Prostate gland (tissue), 2 donors: ENCODE measurements around the gene ETV5. TPM values are rescaled to one million over a fixed set of nuclear protein-coding genes. Genes with fewer than 3 reads are reported as not detected.
"Not testable (repeated sequence)": the region's sequence is repeated elsewhere in the genome, so short reads cannot be mapped to it uniquely, and the experiment has no call there.

ENCODE experiments used
- DNase-seq: peaks from one replicate; pipeline ENCODE4 v3.0.0-alpha.2; 2019; ENCODE audit warnings: low spot score
- H3K27ac ChIP-seq, 2 donors: fragments of 200-600 bp; sonication (generic); 2 replicates each; pipeline ENCODE4 v1.5.1; 2017 to 2019
- H3K27me3 ChIP-seq: fragments of 200-600 bp; sonication (generic); replicated peaks from 2 replicates; pipeline ENCODE4 v1.5.1; 2019; ENCODE audit not compliant: insufficient read depth
- H3K36me3 ChIP-seq, 2 donors: fragments of 200-600 bp; sonication (generic); 1 replicate in 1 of 2; 2 replicates in 1 of 2; pipeline versions ENCODE4 v1.5.1 to v1.8.1; 2017 to 2019
- H3K4me1 ChIP-seq: fragments of 200-600 bp; sonication (generic); replicated peaks from 2 replicates; pipeline ENCODE4 v1.5.1; 2019
- H3K4me3 ChIP-seq, 2 donors: fragments of 200-600 bp; sonication (generic); 2 replicates each; pipeline ENCODE4 v1.5.1; 2017 to 2019
- H3K9me3 ChIP-seq: fragments of 200-600 bp; sonication (generic); 2 replicates; pipeline ENCODE4 v1.5.1; 2017
- CTCF ChIP-seq, 4 experiments: fragments of 200-600 bp in 2 of 4; fragments of 450-650 bp in 2 of 4; sonication (generic) in 2 of 4; IDR thresholded peaks; 1 replicate in 3 of 4; 2 replicates in 1 of 4; pipeline ENCODE4 v1.5.1; 2016 to 2019; ENCODE audit warnings: antibody characterized with exemption in 4 of 4, mild to moderate bottlenecking in 2 of 4, moderate library complexity in 2 of 4
- POLR2A ChIP-seq: fragments of 450-650 bp; IDR thresholded peaks from one replicate; pipeline ENCODE4 v1.6.1; 2016; ENCODE audit warnings: antibody characterized with exemption, mild to moderate bottlenecking
- POLR2AphosphoS5 ChIP-seq: sonication (generic); formaldehyde crosslinking; IDR thresholded peaks from one replicate; pipeline ENCODE4 v1.6.1; 2017; ENCODE audit warnings: antibody characterized with exemption
- WGBS: methylation state at CpG from one replicate; pipeline ENCODE4 v1.1.5; 2018; 5-methylcytosine and 5-hydroxymethylcytosine counted together
- intact Hi-C: fragments of 100-400 bp; cut with DNase I; formaldehyde crosslinking; loops from one replicate; pipeline ENCODE4 v1.14.2; 2022
- total RNA-seq, 2 donors: library from RNA; depleted of rRNA; stranded (reverse); fragments of >200 nt; gene quantifications; one replicate each; pipeline ENCODE4 v1.1.0, GENCODE V29; 2016

The ETV5 gene
- total RNA-seq, 2 donors from 2014 or later: 16.5 to 17.6 TPM

- H3K9me3 ChIP-seq: no peaks in the 10 kb centered on the region
- H3K4me1 ChIP-seq: no peaks in the 10 kb centered on the region
- H3K4me3 ChIP-seq: no peak overlapping the region
- no peak for TF ChIP-seq POLR2A
- no peak for TF ChIP-seq CTCF (IDR thresholded peaks at IDR 0.05)
- no peak for TF ChIP-seq POLR2AphosphoS5
- 93% methylated on average over 1 of the region's 1 CpG for WGBS
- H3K36me3 ChIP-seq: no peaks in the 10 kb centered on the region
- no peak for DNase-seq
- intact Hi-C loops: no loop called here
- H3K27ac ChIP-seq: no peak overlapping the region
- no peaks in the 10 kb centered on the region for H3K27me3 ChIP-seq
These were observed 76.6 kb downstream of the ETV5 start for GRCh38 chr3:186032321-186032720.

- 90% methylated on average over 5 of the region's 5 CpGs for WGBS
- H3K9me3 ChIP-seq, H3K27me3 ChIP-seq, intact Hi-C loops, H3K4me3 ChIP-seq, H3K4me1 ChIP-seq, H3K36me3 ChIP-seq, H3K27ac ChIP-seq, DNase-seq: not testable (repeated sequence)
These were observed 82.9 kb downstream of the ETV5 start for GRCh38 chr3:186025993-186026392.

- no peaks in the 10 kb centered on the region for H3K27me3 ChIP-seq
- no peak for DNase-seq
- no peaks in the 10 kb centered on the region for H3K9me3 ChIP-seq
- intact Hi-C loops: no loop called here
- 70% methylated on average over 5 of the region's 5 CpGs for WGBS
- H3K27ac ChIP-seq: no peak overlapping the region
- TF ChIP-seq POLR2A (no peak), POLR2AphosphoS5 (no peak), CTCF (IDR thresholded peaks at IDR 0.05) (no peak)
- H3K36me3 ChIP-seq: no peaks in the 10 kb centered on the region
- H3K4me1 ChIP-seq: no peaks in the 10 kb centered on the region
- no peak overlapping the region for H3K4me3 ChIP-seq
These were observed 83.7 kb downstream of the ETV5 start for GRCh38 chr3:186025161-186025560.

GRCh38 chr3:186024210-186024609 is 84.7 kb downstream of the ETV5 start:
- Histone ChIP-seq H3K4me3 (no peak overlapping the region), H3K27ac (no peak overlapping the region)
- TF ChIP-seq POLR2AphosphoS5 (peak; percentile 39), POLR2A (no peak)

GRCh38 chr3:186022931-186023330 is 86.0 kb downstream of the ETV5 start:
- Histone ChIP-seq H3K9me3 (no peaks in the 10 kb centered on the region), H3K4me3 (no peak overlapping the region), H3K36me3 (no peaks in the 10 kb centered on the region), H3K27ac (no peak overlapping the region), H3K27me3 (no peaks in the 10 kb centered on the region), H3K4me1 (no peaks in the 10 kb centered on the region)
- DNase-seq: no peak
- no peak for TF ChIP-seq POLR2AphosphoS5
- no peak for TF ChIP-seq POLR2A
- TF ChIP-seq CTCF (IDR thresholded peaks at IDR 0.05): no peak
- WGBS: 88% methylated on average over 3 of the region's 3 CpGs
- intact Hi-C loops: no loop called here

More at GRCh38 chr3:186024210-186024609, 84.7 kb downstream of the ETV5 start:
- no peak for DNase-seq
- Histone ChIP-seq H3K27me3 (no peaks in the 10 kb centered on the region), H3K36me3 (no peaks in the 10 kb centered on the region), H3K4me1 (no peaks in the 10 kb centered on the region), H3K9me3 (no peaks in the 10 kb centered on the region)
- intact Hi-C loops: no loop called here
- 17% methylated on average over 6 of the region's 6 CpGs for WGBS

GRCh38 chr3:186021673-186022362 is 87.1 kb downstream of the ETV5 start:
- Histone ChIP-seq H3K27ac (no peak overlapping the region), H3K36me3 (no peaks in the 10 kb centered on the region), H3K4me3 (no peak overlapping the region), H3K9me3 (no peaks in the 10 kb centered on the region), H3K4me1 (no peaks in the 10 kb centered on the region), H3K27me3 (no peaks in the 10 kb centered on the region)
- intact Hi-C loops: no loop called here
- no peak for DNase-seq
- TF ChIP-seq POLR2AphosphoS5 (no peak), CTCF (IDR thresholded peaks at IDR 0.05) (no peak), POLR2A (no peak)
- WGBS: 80% methylated on average over 8 of the region's 8 CpGs

- H3K9me3 ChIP-seq, H3K4me3 ChIP-seq, intact Hi-C loops, H3K36me3 ChIP-seq, H3K27ac ChIP-seq, H3K27me3 ChIP-seq, H3K4me1 ChIP-seq, DNase-seq: not testable (repeated sequence)
- 95% methylated on average over 6 of the region's 6 CpGs for WGBS
These were observed 87.6 kb downstream of the ETV5 start for GRCh38 chr3:186021250-186021649.

- H3K27ac ChIP-seq, DNase-seq: not testable (repeated sequence)
- 66% methylated on average over 2 of the region's 2 CpGs for WGBS
These were observed 89.6 kb downstream of the ETV5 start for GRCh38 chr3:186019288-186019687.

More at GRCh38 chr3:186019288-186019687, 89.6 kb downstream of the ETV5 start:
- intact Hi-C loops, H3K27me3 ChIP-seq, H3K4me1 ChIP-seq, H3K36me3 ChIP-seq, H3K4me3 ChIP-seq, H3K9me3 ChIP-seq: not testable (repeated sequence)
